Body of pancreas (tissue), 4 donors: ENCODE results near the gene SRSF6. TPM values are rescaled to one million over a fixed set of nuclear protein-coding genes. Genes with fewer than 3 reads are reported as not detected.

Source experiments
- ATAC-seq: fragments of 150-250 bp; one replicate; pipeline ENCODE4 v1.9.1; 2016
- DNase-seq, 4 donors: peaks; one replicate each; pipeline ENCODE4 v3.0.0-alpha.2; 2019
- H3K27ac ChIP-seq, 4 donors: fragments of 200-600 bp; sonication (generic); 1 replicate in 3 of 4; 2 replicates in 1 of 4; pipeline versions ENCODE4 v1.5.1 to v1.6.1; 2016 to 2019; ENCODE audit warnings: mild to moderate bottlenecking in 1 of 4, mixed read lengths in 1 of 4, moderate library complexity in 1 of 4
- H3K27me3 ChIP-seq, 2 donors: fragments of 200-600 bp; sonication (generic); one replicate each; pipeline ENCODE4 v1.6.0; 2016; ENCODE audit warnings: mild to moderate bottlenecking in 1 of 2
- H3K36me3 ChIP-seq, 2 donors: fragments of 200-600 bp; sonication (generic); replicated peaks in 1 of 2; 2 replicates each; pipeline ENCODE4 v1.5.1; 2016; ENCODE audit warnings: low read depth in 2 of 2; ENCODE audit not compliant: insufficient read depth in 1 of 2
- H3K4me1 ChIP-seq: fragments of 200-600 bp; sonication (generic); one replicate; pipeline ENCODE4 v1.6.0; 2016
- H3K4me3 ChIP-seq, 2 donors: fragments of 200-600 bp; sonication (generic); 1 replicate in 1 of 2; 2 replicates in 1 of 2; pipeline ENCODE4 v1.5.1; 2016 to 2019
- H3K9me3 ChIP-seq, 3 donors: fragments of 200-600 bp; sonication (generic); 1 replicate in 2 of 3; 2 replicates in 1 of 3; pipeline ENCODE4 v1.5.1; 2016
- CTCF ChIP-seq, 7 experiments: fragments of 450-650 bp in 4 of 7; fragments of 200-600 bp in 3 of 7; sonication (generic) in 3 of 7; IDR thresholded peaks; one replicate each; pipeline ENCODE4 v1.5.1; 2016 to 2019; ENCODE audit warnings: antibody characterized with exemption in 7 of 7
- POLR2A ChIP-seq, 3 donors: fragments of 450-650 bp; IDR thresholded peaks; one replicate each; pipeline ENCODE4 v1.6.1; 2016; ENCODE audit warnings: antibody characterized with exemption in 3 of 3, mild to moderate bottlenecking in 2 of 3
- WGBS, 2 donors: methylation state at CpG; one replicate each; pipeline ENCODE4 v1.1.5; 2017; 5-methylcytosine and 5-hydroxymethylcytosine counted together
- intact Hi-C: fragments of 100-400 bp; cut with DNase I; formaldehyde crosslinking; loops from one replicate; pipeline ENCODE4 v1.15.1; 2023
- total RNA-seq, 2 donors: library from RNA; depleted of rRNA; stranded (reverse); fragments of >200 nt; gene quantifications; one replicate each; pipeline ENCODE4 v1.1.0, GENCODE V29; 2016

The SRSF6 gene
- total RNA-seq, 2 donors from 2014 or later: 58.4 to 90.6 TPM

GRCh38 chr20:43460830-43461200 is 3.1 kb downstream of the SRSF6 start:
- peaks cover 58% of the 10 kb centered on the region for H3K4me1 ChIP-seq
- ATAC-seq (no peak), DNase-seq (no peak)
- H3K9me3 ChIP-seq: no peaks in the 10 kb centered on the region
- intact Hi-C loops: no loop called here
- H3K4me3 ChIP-seq: no peak overlapping the region
- no peak overlapping the region for H3K27ac ChIP-seq
- whole genome bisulfite sequencing, 2 donors: 82 to 84% methylated on average over 10 of the region's 10 CpGs
- no peak for TF ChIP-seq POLR2A (IDR thresholded peaks at IDR 0.05)
- TF ChIP-seq CTCF (IDR thresholded peaks at IDR 0.05): no peak
- H3K27me3 ChIP-seq: no peaks in the 10 kb centered on the region
- H3K36me3 ChIP-seq: peaks cover 11 to 25% of the 10 kb centered on the region in 2 donors

GRCh38 chr20:43461894-43462659 is 4.4 kb downstream of the SRSF6 start:
- Histone ChIP-seq H3K36me3 (peaks cover 11 to 32% of the 10 kb centered on the region in 2 donors), H3K4me1 (peaks cover 54% of the 10 kb centered on the region)
- intact Hi-C loops: no loop called here

GRCh38 chr20:43462660-43463526 is 5.2 kb downstream of the SRSF6 start:
- H3K9me3 ChIP-seq: no peaks in the 10 kb centered on the region
- no peak overlapping the region for H3K27ac ChIP-seq
- TF ChIP-seq POLR2A (IDR thresholded peaks at IDR 0.05) (no peak), CTCF (IDR thresholded peaks at IDR 0.05) (no peak)
- H3K4me1 ChIP-seq: peaks cover 54% of the 10 kb centered on the region
- intact Hi-C loops: no loop called here
- H3K4me3 ChIP-seq: no peak overlapping the region
- no peak for DNase-seq
- H3K27me3 ChIP-seq: no peaks in the 10 kb centered on the region
- 86 to 90% methylated on average over 4 of the region's 4 CpGs for WGBS, 2 donors
- no peak for ATAC-seq
- peaks cover 11 to 32% of the 10 kb centered on the region in 2 donors for H3K36me3 ChIP-seq

More at GRCh38 chr20:43461894-43462659, 4.4 kb downstream of the SRSF6 start:
- no peak overlapping the region for H3K4me3 ChIP-seq
- no peaks in the 10 kb centered on the region for H3K9me3 ChIP-seq
- TF ChIP-seq POLR2A (IDR thresholded peaks at IDR 0.05): no peak
- TF ChIP-seq CTCF (IDR thresholded peaks at IDR 0.05): no peak
- H3K27ac ChIP-seq: no peak overlapping the region
- no peaks in the 10 kb centered on the region for H3K27me3 ChIP-seq
- DNase-seq (no peak), ATAC-seq (no peak)
- 86 to 91% methylated on average over 3 of the region's 3 CpGs for WGBS, 2 donors

GRCh38 chr20:43463527-43464218 is 6.0 kb downstream of the SRSF6 start:
- no peak overlapping the region for H3K27ac ChIP-seq
- ATAC-seq: no peak
- intact Hi-C loops: no loop called here
- TF ChIP-seq POLR2A (IDR thresholded peaks at IDR 0.05) (no peak), CTCF (IDR thresholded peaks at IDR 0.05) (no peak)
- DNase-seq: no peak
- WGBS, 2 donors: 71 to 74% methylated on average over 3 of the region's 3 CpGs
- peaks cover 54% of the 10 kb centered on the region for H3K4me1 ChIP-seq
- peaks cover 11 to 32% of the 10 kb centered on the region in 2 donors for H3K36me3 ChIP-seq
- H3K9me3 ChIP-seq: no peaks in the 10 kb centered on the region
- no peak overlapping the region for H3K4me3 ChIP-seq
- H3K27me3 ChIP-seq: no peaks in the 10 kb centered on the region
